ENCODE data around the gene BBX. TPM values are rescaled to one million over a fixed set of nuclear protein-coding genes. Genes with fewer than 3 reads are reported as not detected.

The BBX gene
- polyA plus RNA-seq, 3 donors, result 15.7 to 25.1 (median 16.6) TPM

DNA sequence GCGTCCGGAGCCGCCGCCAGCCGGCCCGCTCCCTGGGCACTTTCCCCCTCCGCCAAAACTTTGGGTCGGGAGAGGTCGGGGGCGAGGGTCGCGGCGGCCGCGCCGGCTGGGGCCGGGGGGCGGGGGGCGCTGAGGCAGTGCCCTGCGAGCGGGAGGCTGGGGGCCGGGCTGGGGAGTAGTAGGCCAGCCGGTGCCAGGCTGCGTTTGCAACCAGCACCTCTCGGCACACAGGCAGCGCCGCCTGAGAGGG is 452 bp downstream of the BBX start:
- Histone ChIP-seq H2AFZ (ENCODE audit: insufficient read depth, low read depth, low read length, poor library complexity, severe bottlenecking) (peak overlapping the region; percentile 94), H3K4me3 (replicated peaks in 1 of 3; ENCODE audit: low read depth in 2 of 3, low read length in 3 of 3) (peak overlapping the region; percentile 93 to 98 (median 95)), H3K9me3 (replicated peaks in 1 of 2; ENCODE audit: control insufficient read depth in 1 of 2, insufficient read depth in 1 of 2, low read length in 2 of 2) (no peaks in the 10 kb centered on the region), H3K4me2 (replicated peaks; ENCODE audit: extremely low read depth, low read length, poor library complexity, severe bottlenecking) (peak overlapping the region; percentile 98), H3K9ac (ENCODE audit: insufficient read depth, low read length, poor library complexity, severe bottlenecking) (peak overlapping the region; percentile 85), H3K36me3 (replicated peaks in 1 of 2; ENCODE audit: control insufficient read depth in 1 of 2, insufficient read depth in 2 of 2, low read length in 2 of 2) (no peaks in the 10 kb centered on the region), H3K79me2 (ENCODE audit: insufficient read depth, low read length) (peaks cover 27% of the 10 kb centered on the region), H3K27ac (ENCODE audit: low read depth in 1 of 2, low read length in 2 of 2) (peak overlapping the region; percentile 85 to 86), H4K20me1 (ENCODE audit: insufficient read depth, low read length) (no peaks in the 10 kb centered on the region), H3K27me3 (ENCODE audit: control insufficient read depth in 2 of 2, insufficient read depth in 2 of 2, low read length in 2 of 2) (peaks cover 0 to 3% of the 10 kb centered on the region in 2 donors), H3K4me1 (ENCODE audit: control insufficient read depth in 1 of 2, insufficient read depth in 2 of 2, low read length in 2 of 2) (peaks cover 15 to 16% of the 10 kb centered on the region in 2 donors)
- Mint-ChIP-seq H3K36me3 (peaks cover 3 to 12% of the 10 kb centered on the region in 2 donors), H3K4me1 (peaks cover 28% of the 10 kb centered on the region), H3K27me3 (ENCODE audit: low read depth in 3 of 3) (peaks cover 0 to 6% (median 4%) of the 10 kb centered on the region in 3 donors), H3K27ac (peak overlapping the region in 6 of 7 donors; percentile 85 to 96 (median 94)), H3K4me3 (peak overlapping the region; percentile 97 to 98), H3K9me3 (no peaks in the 10 kb centered on the region)
- TF ChIP-seq, protein P1, sequence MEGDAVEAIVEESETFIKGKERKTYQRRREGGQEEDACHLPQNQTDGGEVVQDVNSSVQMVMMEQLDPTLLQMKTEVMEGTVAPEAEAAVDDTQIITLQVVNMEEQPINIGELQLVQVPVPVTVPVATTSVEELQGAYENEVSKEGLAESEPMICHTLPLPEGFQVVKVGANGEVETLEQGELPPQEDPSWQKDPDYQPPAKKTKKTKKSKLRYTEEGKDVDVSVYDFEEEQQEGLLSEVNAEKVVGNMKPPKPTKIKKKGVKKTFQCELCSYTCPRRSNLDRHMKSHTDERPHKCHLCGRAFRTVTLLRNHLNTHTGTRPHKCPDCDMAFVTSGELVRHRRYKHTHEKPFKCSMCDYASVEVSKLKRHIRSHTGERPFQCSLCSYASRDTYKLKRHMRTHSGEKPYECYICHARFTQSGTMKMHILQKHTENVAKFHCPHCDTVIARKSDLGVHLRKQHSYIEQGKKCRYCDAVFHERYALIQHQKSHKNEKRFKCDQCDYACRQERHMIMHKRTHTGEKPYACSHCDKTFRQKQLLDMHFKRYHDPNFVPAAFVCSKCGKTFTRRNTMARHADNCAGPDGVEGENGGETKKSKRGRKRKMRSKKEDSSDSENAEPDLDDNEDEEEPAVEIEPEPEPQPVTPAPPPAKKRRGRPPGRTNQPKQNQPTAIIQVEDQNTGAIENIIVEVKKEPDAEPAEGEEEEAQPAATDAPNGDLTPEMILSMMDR (IDR thresholded peaks at IDR 0.05), result no peak
- WGBS (ENCODE audit: insufficient coverage), result 0% methylated on average over 27 of the region's 27 CpGs
- peak in 1 of 3 donors; percentile 24 for DNase-seq
- intact Hi-C loops (cut with micrococcal nuclease), result no loop called here

DNA sequence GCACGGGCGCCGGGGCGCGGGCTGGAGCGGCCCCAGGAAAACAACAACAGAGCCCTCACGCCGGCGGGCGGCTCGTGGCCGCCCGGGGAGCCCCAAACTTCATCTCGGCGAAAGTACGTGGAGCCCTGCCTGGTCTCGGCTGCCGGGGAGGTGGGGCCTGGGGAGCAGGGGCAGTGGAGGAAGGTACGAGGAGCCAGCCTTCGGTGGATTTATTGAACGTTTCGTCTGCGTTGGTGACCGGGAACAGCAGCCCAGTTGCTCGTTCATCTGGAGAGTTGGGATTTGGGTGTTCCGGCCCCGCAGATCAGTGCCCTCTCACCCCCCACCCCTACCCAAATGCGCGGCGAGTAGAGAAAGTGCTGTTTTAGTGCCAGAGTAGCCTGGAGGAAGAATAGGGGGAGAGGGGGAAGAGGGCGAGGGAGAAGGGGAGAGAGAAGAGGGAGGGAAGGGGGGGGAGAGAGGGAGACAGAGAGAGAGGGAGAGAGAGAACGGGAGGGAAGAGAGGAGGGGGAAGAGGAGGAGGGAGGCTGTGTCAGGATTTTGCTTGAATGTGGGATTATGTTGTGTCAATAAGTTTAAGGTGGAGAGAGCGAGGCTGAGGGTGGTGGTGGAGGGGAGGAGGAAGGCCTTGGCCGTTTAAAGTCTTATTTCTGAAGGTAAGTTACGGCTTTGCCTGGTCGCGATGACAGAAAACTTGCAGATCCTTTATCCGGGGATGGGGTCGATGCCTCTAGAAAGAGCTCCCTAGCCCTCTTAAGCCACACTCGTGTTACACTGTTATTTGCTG is 970 bp downstream of the BBX start:
- 2% methylated on average over 28 of the region's 40 CpGs for WGBS (ENCODE audit: insufficient coverage)
- Mint-ChIP-seq H3K36me3 (peaks cover 3 to 12% of the 10 kb centered on the region in 2 donors), H3K4me1 (peaks cover 28% of the 10 kb centered on the region), H3K27ac (peak overlapping the region; percentile 54 to 91 (median 87)), H3K4me3 (peak overlapping the region; percentile 97 to 98), H3K9me3 (no peaks in the 10 kb centered on the region), H3K27me3 (ENCODE audit: low read depth in 3 of 3) (peaks cover 0 to 6% (median 4%) of the 10 kb centered on the region in 3 donors)
- peak in 2 of 3 donors; percentile 5 to 39 for DNase-seq
- peaks cover 0 to 3% of the 10 kb centered on the region in 2 donors for H3K27me3 ChIP-seq (ENCODE audit: control insufficient read depth in 2 of 2, insufficient read depth in 2 of 2, low read length in 2 of 2)
- H3K36me3 ChIP-seq (replicated peaks in 1 of 2; ENCODE audit: control insufficient read depth in 1 of 2, insufficient read depth in 2 of 2, low read length in 2 of 2), result no peaks in the 10 kb centered on the region
- H3K9me3 ChIP-seq (replicated peaks in 1 of 2; ENCODE audit: control insufficient read depth in 1 of 2, insufficient read depth in 1 of 2, low read length in 2 of 2), result no peaks in the 10 kb centered on the region
- peaks cover 15 to 16% of the 10 kb centered on the region in 2 donors for H3K4me1 ChIP-seq (ENCODE audit: control insufficient read depth in 1 of 2, insufficient read depth in 2 of 2, low read length in 2 of 2)
- H4K20me1 ChIP-seq (ENCODE audit: insufficient read depth, low read length), result no peaks in the 10 kb centered on the region
- H3K79me2 ChIP-seq (ENCODE audit: insufficient read depth, low read length), result peaks cover 27% of the 10 kb centered on the region
- peak overlapping the region; percentile 85 to 86 for H3K27ac ChIP-seq (ENCODE audit: low read depth in 1 of 2, low read length in 2 of 2)
- peak overlapping the region; percentile 94 for H2AFZ ChIP-seq (ENCODE audit: insufficient read depth, low read depth, low read length, poor library complexity, severe bottlenecking)
- H3K4me2 ChIP-seq (replicated peaks; ENCODE audit: extremely low read depth, low read length, poor library complexity, severe bottlenecking), result peak overlapping the region; percentile 98
- TF ChIP-seq, protein P1 (IDR thresholded peaks at IDR 0.05), result no peak
- peak overlapping the region; percentile 93 to 98 (median 95) for H3K4me3 ChIP-seq (replicated peaks in 1 of 3; ENCODE audit: low read depth in 2 of 3, low read length in 3 of 3)
- intact Hi-C loops (cut with micrococcal nuclease), result no loop called here
- peak overlapping the region; percentile 85 for H3K9ac ChIP-seq (ENCODE audit: insufficient read depth, low read length, poor library complexity, severe bottlenecking)

All from CD14-positive monocyte (primary cell).